OCI-LY3 (cell line): Measurements from ENCODE around the gene SASH1.
A peak's percentile ranks its signal among the peaks of the same experiment; 100 is the strongest.

ENCODE experiments used
- H2AFZ ChIP-seq: fragments of 200-600, 300-600 bp; shearing (Covaris generic); 2 replicates; pipeline ENCODE4 v1.6.0; 2014; ENCODE audit warnings: antibody characterized with exemption, low read depth, low read length
- H3K27ac ChIP-seq: fragments of 200-600, 300-600 bp; sonication (generic); 2 replicates; pipeline ENCODE4 v1.5.1; 2014; ENCODE audit warnings: mild to moderate bottlenecking, low read length, moderate library complexity, mixed read lengths
- H3K27me3 ChIP-seq: fragments of 200-600, 300-600 bp; sonication (generic); 2 replicates; pipeline ENCODE4 v1.6.1; 2014; ENCODE audit warnings: low read depth, low read length, mixed read lengths
- H3K36me3 ChIP-seq: fragments of 200-600, 300-600 bp; sonication (generic); replicated peaks from 2 replicates; pipeline ENCODE3; 2014; ENCODE audit warnings: low read depth, low read length, mixed read lengths
- H3K4me1 ChIP-seq: fragments of 300-600, 200-600 bp; sonication (generic); 2 replicates; pipeline ENCODE4 v1.6.1; 2014; ENCODE audit warnings: low read length, mixed read lengths
- H3K4me2 ChIP-seq: fragments of 200-600, 300-600 bp; sonication (generic); 2 replicates; pipeline ENCODE4 v1.6.1; 2014; ENCODE audit warnings: low read length, mixed read lengths
- H3K4me3 ChIP-seq: fragments of 300-600, 200-600 bp; sonication (generic); 2 replicates; pipeline ENCODE4 v1.5.1; 2014; ENCODE audit warnings: antibody characterized with exemption, mild to moderate bottlenecking, low read length, moderate library complexity
- H3K79me2 ChIP-seq: fragments of 300-600, 200-600 bp; shearing (Covaris generic); 2 replicates; pipeline ENCODE4 v1.6.1; 2014; ENCODE audit warnings: mild to moderate bottlenecking, low read length, mixed read lengths
- H3K9ac ChIP-seq: fragments of 300-600, 200-600 bp; shearing (Covaris generic); 2 replicates; pipeline ENCODE4 v1.6.0; 2014; ENCODE audit warnings: mild to moderate bottlenecking, low read length, moderate library complexity
- H3K9me3 ChIP-seq: fragments of 200-600, 300-600 bp; shearing (Covaris generic); 2 replicates; pipeline ENCODE4 v1.6.1; 2014; ENCODE audit warnings: low read length, mixed read lengths; ENCODE audit not compliant: insufficient read depth
- H4K20me1 ChIP-seq: fragments of 200-600, 300-600 bp; sonication (generic); 2 replicates; pipeline ENCODE4 v1.6.1; 2016; ENCODE audit warnings: low read length, mixed read lengths; ENCODE audit not compliant: insufficient read depth
- EZH2phosphoT487 ChIP-seq: fragments of 200-600 bp; shearing (Covaris generic); IDR thresholded peaks from 2 replicates; pipeline ENCODE4 v1.6.1; 2018; ENCODE audit warnings: antibody characterized with exemption, mixed run types, low read depth
- TF ChIP-seq, protein P1 (sequence below): fragments of 200-600, 300-600 bp; sonication (generic); IDR thresholded peaks from 2 replicates; pipeline ENCODE4 v1.5.1; 2014; ENCODE audit warnings: antibody characterized with exemption, low read length, low read depth

SASH1 gene

DNA sequence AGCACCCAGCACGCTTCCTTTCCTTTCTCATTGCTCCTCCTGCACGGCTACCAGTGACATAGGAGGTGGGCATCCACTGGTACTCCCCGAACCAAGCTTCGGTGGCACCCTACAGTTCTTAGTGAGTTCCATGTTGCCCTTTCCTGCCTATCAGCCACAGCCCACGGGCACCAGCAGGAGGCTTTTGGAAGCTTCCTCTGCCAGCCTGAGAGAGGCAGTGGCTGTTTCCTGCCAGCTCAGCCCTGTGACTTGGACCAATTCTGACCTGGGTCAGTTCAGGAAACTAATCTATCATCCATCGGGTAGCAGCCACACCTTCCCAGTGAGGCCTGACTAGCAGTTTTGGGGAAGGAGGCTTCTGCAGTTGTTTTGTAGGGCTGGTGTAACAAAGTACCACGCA is 227.8 kb downstream of the SASH1 start:
- Histone ChIP-seq H3K9me3 (no peaks in the 10 kb centered on the region), H3K27me3 (peaks cover 8% of the 10 kb centered on the region), H2AFZ (no peak overlapping the region), H3K9ac (no peak overlapping the region), H3K4me3 (no peak overlapping the region), H3K4me2 (no peak overlapping the region), H3K27ac (no peak overlapping the region), H3K36me3 (no peaks in the 10 kb centered on the region), H3K79me2 (no peaks in the 10 kb centered on the region), H3K4me1 (0 out of 2 replicates have a peak, but pooled peaks cover 4% of the 10 kb centered on the region), H4K20me1 (no peaks in the 10 kb centered on the region)
- TF ChIP-seq, protein P1, sequence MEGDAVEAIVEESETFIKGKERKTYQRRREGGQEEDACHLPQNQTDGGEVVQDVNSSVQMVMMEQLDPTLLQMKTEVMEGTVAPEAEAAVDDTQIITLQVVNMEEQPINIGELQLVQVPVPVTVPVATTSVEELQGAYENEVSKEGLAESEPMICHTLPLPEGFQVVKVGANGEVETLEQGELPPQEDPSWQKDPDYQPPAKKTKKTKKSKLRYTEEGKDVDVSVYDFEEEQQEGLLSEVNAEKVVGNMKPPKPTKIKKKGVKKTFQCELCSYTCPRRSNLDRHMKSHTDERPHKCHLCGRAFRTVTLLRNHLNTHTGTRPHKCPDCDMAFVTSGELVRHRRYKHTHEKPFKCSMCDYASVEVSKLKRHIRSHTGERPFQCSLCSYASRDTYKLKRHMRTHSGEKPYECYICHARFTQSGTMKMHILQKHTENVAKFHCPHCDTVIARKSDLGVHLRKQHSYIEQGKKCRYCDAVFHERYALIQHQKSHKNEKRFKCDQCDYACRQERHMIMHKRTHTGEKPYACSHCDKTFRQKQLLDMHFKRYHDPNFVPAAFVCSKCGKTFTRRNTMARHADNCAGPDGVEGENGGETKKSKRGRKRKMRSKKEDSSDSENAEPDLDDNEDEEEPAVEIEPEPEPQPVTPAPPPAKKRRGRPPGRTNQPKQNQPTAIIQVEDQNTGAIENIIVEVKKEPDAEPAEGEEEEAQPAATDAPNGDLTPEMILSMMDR: no peak
- no peak for TF ChIP-seq EZH2phosphoT487

DNA sequence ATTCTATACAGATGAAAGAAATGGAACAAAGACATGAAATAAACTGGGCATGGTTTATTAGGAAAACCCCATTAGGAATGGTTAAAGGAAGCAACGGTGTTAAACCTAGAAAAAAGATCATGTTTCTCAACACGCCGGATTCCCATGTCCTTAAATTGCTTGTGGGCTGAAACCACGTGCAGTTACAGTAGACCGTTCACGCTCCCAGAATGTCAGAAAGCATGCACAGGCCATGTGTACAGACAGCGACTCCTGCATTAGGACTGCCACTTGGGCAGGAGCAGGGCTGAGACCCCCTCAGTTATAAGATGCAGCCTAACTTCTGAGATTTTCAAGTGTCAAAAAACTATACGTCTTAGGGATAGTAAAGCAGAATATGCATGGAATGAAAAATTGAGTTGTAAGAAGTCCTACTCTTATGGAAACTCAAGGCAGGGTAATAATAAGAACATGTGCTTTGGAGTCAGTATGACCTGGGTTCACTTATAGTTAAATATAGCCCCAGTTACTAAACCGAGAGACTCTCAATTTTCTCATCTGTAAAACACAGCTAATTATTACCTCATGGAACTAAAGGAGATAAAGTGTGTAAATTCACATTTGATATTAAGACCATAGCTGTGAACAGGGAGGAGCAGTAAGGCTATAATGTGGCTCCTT is 230.2 kb downstream of the SASH1 start:
- Histone ChIP-seq H3K9me3 (no peaks in the 10 kb centered on the region), H3K27ac (no peak overlapping the region), H4K20me1 (no peaks in the 10 kb centered on the region), H3K27me3 (peaks cover 14% of the 10 kb centered on the region), H3K4me3 (no peak overlapping the region), H3K4me2 (no peak overlapping the region), H3K36me3 (no peaks in the 10 kb centered on the region), H3K9ac (no peak overlapping the region), H3K4me1 (peaks cover under 1% of the 10 kb centered on the region; the same call in 1 of the 2 replicates), H2AFZ (no peak overlapping the region), H3K79me2 (no peaks in the 10 kb centered on the region)
- TF ChIP-seq, protein P1: no peak
- TF ChIP-seq EZH2phosphoT487: no peak

DNA sequence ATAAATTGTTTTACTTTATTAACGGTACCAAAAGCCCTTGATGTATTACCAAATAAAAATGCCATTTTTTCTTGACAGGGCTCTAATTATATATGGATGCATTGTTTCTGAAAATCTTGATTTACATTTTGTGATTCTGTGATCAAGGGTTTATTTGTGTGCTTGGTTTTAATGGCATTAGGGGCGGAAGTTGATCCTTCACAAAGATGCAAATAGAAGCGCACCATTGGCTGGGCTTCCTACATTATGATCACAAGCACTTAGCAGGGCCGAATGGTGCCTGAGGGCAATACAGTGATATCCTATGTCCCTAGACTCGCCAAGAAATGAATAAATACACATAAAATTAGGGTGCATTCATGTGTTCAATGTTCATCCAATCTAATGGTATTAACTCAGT is 231.3 kb downstream of the SASH1 start:
- TF ChIP-seq EZH2phosphoT487: no peak
- TF ChIP-seq, protein P1: no peak
- Histone ChIP-seq H3K79me2 (no peaks in the 10 kb centered on the region), H3K4me3 (no peak overlapping the region)

DNA sequence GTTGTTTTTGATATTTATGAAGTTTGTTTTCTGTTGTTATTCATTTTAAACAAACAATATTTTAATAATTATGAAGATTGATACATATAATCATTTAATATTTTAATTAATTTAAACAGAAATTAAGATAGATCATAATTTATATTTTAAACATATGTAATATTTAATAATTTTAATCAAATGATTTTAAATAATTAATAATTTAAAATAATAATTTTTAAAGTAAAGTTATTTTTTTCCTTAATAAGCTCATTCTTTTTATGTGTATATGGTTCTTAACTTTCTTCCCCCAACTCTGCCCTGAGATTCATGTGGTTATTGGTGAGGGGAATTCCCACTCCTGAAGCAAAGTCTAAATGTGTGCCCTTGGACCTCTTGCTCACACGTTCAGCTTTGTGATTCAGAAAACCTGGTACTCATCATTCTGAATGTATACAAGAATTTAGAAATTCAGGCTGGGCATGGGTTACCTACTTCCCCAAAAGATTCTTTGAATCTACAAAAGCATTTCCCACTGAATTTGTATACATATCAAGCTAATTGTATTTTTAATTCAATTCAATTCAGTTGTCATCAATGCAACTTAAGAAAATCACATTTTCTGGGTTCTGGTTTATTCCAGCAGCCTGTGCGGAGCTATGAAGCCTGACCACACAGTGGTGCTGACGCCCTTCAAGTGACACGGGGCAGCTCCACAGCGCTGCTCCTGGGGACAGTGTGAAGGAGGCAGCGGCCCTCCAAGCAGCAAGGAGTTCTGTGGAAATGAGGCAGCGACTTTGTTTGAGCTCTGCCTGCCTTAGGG is 235.2 kb downstream of the SASH1 start:
- Histone ChIP-seq H3K4me2 (peak overlapping the region; percentile 40), H3K36me3 (no peaks in the 10 kb centered on the region), H3K27ac (no peak overlapping the region), H3K4me3 (no peak overlapping the region), H3K27me3 (peaks cover 14% of the 10 kb centered on the region), H2AFZ (no peak overlapping the region), H3K9ac (no peak overlapping the region), H3K9me3 (no peaks in the 10 kb centered on the region), H3K4me1 (peaks cover 7% of the 10 kb centered on the region), H4K20me1 (no peaks in the 10 kb centered on the region), H3K79me2 (no peaks in the 10 kb centered on the region)
- no peak for TF ChIP-seq EZH2phosphoT487
- TF ChIP-seq, protein P1: peak; percentile 97

More for the DNA sequence above, 231.3 kb downstream of the SASH1 start:
- no peak overlapping the region for H3K9ac ChIP-seq
- peaks cover 7% of the 10 kb centered on the region for H3K4me1 ChIP-seq
- no peaks in the 10 kb centered on the region for H3K9me3 ChIP-seq
- H3K4me2 ChIP-seq: no peak overlapping the region
- no peaks in the 10 kb centered on the region for H3K36me3 ChIP-seq
- no peak overlapping the region for H3K27ac ChIP-seq
- H2AFZ ChIP-seq: no peak overlapping the region
- H3K27me3 ChIP-seq: peaks cover 14% of the 10 kb centered on the region
- H4K20me1 ChIP-seq: no peaks in the 10 kb centered on the region
